Cardiac septum (tissue), 1 donor: ENCODE results near the gene PARD3. TPM values are rescaled to one million over a fixed set of nuclear protein-coding genes. Genes with fewer than 3 reads are reported as not detected.

Experiments used
- DNase-seq: peaks from one replicate; pipeline ENCODE4 v3.0.0-alpha.2; 2020; ENCODE audit warnings: low spot score
- intact Hi-C: fragments of 100-400 bp; cut with DNase I; formaldehyde crosslinking; loops from one replicate; pipeline ENCODE4 v1.14.0; 2022
- total RNA-seq: library from RNA; stranded (reverse); fragmentation: NEBNext Ultra II Directional; extraction: Animal tissue kit (Norgen Biotek cat#: 25700); gene quantifications from one replicate; pipeline ENCODE4 v1.2.1, GENCODE V29; 2021
- donor health status: DM: no; HTN: no; CAD: no.

The PARD3 gene
- total RNA-seq, 1 donor from 2014 or later: 36.7 TPM

GRCh38 chr10:34776090-34776690 lies 38.9 kb downstream of the PARD3 start:
- no peak for DNase-seq
- intact Hi-C loops: no loop called here

- no peak for DNase-seq
- intact Hi-C loops: no loop called here
Observed at GRCh38 chr10:34775044-34775637, 40.0 kb downstream of the PARD3 start.

DNA sequence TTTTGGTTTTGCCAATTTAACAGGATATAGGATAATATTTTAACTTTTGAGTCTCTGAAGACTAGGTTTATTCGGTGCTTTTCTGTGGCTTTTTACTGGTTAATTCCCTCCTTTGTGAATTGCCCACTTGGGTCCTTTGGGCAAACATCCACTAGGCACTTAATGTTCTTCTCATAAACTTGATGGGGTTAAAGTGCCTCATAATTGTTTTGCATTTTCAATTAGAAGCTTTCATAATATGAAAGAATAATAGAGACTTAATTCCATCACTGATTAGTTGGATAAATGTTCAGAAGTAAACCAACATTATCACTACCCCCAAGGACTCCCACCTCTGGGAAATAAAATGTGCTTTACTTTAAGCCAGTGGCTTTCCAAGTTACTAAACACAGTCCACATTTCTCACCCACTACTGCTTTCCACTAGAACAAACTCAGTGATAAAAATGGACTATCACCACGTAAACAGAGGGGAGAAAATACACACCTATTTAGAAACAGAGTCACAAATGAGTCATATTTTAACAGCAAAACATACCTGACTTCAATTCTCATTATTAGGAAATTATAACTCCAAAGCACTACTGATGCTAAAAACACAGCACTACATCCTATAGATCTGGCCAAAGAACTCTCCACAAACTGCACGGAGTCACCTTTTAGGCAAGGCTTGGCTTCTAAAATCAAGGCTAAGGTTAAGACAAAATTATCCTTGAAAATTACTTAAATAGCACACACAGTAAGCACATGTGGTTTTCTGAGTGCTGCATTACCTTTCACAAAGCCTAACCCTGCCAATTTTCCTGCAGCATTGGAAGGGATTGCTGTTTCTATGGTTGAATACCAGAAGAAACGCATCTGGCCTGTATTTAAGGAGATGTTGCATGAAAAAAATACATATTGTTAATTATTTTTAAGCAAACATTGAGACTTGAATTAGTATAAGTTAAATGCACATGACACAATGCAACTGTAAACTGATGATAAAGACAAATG lies 41.2 kb downstream of the PARD3 start:
- DNase-seq: no peak
- intact Hi-C loops: no loop called here

DNA sequence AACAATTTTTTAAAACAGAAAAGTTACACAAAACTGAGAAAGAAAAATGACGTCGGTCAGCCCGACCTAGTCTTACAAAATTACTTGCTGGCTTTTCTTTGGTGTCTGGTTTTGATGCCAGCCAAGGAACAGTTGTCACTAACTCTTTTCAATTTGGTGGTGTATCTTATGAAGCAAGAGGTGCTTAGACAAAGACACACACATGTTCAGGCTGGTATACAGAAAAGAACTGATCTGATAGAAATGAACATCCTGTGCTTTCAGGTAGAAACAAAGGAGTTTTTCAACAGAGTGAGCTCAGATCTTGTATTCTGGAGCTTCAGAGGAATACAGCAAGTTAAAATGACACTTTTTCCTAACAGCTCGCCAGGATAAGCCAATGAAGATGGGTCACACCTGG lies 43.6 kb downstream of the PARD3 start:
- no peak for DNase-seq
- intact Hi-C loops: no loop called here

DNA sequence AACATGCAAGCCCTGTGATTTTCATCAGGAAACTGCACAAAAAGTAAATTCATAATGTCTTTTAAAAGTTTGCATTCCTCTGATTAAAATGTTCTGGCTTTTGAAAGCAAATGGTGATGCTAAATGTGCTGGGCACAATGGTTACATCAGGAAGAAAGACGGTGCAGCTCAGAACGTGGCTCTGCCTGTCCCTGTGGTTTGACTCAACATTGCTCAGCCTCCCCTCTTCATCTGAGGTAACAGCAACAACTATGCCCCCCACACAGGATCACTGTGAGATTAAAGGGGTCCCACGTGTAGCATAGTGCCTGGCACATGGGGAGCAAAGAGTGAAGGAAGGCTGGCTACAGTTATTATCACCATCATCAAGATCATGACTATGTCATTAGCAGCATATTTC lies 44.0 kb downstream of the PARD3 start:
- no peak for DNase-seq
- intact Hi-C loops: no loop called here

- intact Hi-C loops: loop anchor here (5.0 kb wide), 1 partner anchor 42 kb away; no protein-coding TSS in a partner anchor
- DNase-seq: no peak
Observed at GRCh38 chr10:34769899-34770298, 45.2 kb downstream of the PARD3 start.

DNA sequence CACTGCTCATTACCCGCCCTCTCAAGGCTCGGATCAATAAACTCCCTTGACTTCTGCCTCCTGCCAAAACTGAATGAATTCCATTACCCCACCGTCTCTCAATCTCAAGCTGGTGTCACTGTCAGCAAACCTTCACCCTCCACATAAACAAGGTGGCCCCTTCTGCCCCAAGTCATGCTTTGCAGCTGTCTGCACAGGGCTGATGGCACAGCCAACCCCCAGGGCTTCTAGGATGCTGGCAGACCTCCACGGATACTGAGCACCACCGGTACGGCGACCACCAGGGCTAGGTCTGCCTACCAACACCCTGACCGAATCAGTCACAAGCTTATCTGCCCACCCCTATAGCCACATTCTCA lies 46.1 kb downstream of the PARD3 start:
- intact Hi-C loops: loop anchor here (5.0 kb wide), 1 partner anchor 43 kb away; no protein-coding TSS in a partner anchor

DNA sequence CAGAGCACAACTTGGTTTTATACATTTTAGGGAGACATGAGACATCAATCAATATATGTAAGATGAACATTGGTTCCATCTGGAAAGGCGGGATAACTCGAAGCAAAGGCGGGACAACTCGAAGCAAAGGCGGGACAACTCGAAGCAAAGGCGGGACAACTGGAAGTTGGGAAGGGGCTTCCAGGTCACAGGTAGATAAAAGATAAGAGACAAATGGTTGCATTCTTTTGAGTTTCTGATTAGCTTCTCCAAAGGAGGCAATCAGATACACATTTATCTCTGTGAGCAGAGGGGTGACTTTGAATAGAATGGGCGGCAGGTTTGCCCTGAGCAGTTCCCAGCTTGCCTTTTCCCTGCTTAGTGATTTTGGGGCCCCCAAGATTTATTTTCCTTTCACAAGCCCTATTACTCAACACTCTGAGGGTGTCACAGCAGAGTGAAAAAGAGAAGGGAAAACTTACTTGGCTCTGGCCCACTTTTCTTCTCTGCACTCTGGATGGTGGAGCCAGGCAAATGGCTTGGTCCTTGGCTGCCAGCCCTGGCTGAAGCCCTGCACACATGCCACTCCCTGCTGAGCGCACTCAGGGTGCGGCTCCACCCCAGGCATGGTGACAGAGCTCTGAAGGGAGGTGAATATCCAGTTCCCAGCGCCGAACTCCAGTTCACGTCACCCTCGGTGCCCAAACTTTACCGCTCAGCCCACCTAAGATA lies 46.7 kb downstream of the PARD3 start:
- intact Hi-C loops: loop anchor here (5.0 kb wide), 1 partner anchor 44 kb away; no protein-coding TSS in a partner anchor
- peak; percentile 82 for DNase-seq

More for the DNA sequence above, 46.1 kb downstream of the PARD3 start:
- DNase-seq: no peak

DNA sequence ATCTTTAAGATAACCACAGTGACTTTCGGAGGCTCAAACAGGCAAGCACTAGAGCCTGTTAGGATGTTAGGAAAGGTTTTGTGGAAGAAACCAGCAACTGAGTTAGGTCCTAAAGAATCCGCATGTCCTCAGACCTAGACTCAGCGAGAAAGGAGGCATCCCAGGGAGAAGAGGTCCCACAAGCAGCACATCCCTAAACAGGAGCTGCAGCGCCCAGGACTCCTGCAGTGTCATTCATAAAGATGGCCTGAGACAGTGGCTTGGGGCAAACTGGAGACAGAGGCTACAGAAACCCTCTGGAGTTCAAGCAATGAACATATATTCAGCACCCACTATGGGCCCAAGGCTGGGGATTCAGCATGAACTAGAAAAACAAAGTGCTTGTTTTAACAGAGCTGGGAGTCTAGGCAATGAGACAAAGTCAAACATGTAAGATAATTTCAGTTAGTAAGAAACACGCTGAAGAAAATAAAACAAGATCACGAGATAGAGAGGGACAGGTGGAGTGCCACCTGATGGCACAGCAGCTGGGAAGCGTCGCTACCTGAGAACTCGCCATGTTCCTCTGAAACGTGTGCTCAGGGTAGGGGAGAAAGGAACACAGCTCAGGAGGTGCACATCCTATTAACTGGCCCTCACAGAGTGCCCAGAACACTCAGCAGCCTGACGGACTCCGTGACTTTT lies 48.1 kb downstream of the PARD3 start:
- DNase-seq: no peak
- intact Hi-C loops: loop anchor here (5.0 kb wide), 1 partner anchor 45 kb away; no protein-coding TSS in a partner anchor

DNA sequence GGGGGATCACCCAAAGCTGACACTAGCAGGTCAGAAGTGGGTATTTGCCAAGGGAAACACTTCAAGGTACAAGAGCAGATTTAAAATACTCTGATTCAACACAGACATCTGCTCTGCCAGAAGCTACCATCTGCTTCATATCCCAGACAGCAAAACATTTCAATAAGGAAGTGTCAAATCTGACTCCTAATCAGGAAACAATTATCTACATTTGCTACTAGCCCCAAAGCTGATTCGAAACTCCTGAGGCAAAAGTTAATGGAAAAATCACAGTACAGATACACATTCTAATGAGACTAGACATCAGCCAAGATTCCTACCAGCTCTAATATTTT lies 48.9 kb downstream of the PARD3 start:
- intact Hi-C loops: loop anchor here (5.0 kb wide), 1 partner anchor 46 kb away; no protein-coding TSS in a partner anchor
- DNase-seq: no peak

GRCh38 chr10:34764472-34764946 lies 50.6 kb downstream of the PARD3 start:
- intact Hi-C loops: no loop called here
- no peak for DNase-seq

- DNase-seq: no peak
- intact Hi-C loops: no loop called here
Observed at GRCh38 chr10:34762603-34763299, 52.3 kb downstream of the PARD3 start.

DNA sequence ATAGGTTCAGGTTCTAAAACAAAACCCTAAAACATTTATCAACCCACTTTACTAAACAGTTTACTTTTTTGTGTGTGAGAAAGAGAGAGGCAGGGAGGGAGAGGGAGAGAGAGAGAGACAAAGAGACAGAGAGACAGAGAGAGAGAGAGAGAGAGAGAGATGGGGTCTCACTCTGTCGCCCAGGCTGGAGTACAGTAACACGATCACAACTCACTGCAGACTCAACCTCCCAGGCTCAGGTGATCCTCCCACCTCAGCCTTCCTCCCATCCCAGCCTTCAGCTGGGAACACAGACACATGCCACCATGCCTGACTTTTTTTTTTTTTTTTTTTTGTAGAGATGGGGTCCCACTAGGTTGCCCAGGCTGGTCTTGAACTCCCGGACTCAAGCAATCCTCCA lies 52.9 kb downstream of the PARD3 start:
- no peak for DNase-seq
- intact Hi-C loops: no loop called here

DNA sequence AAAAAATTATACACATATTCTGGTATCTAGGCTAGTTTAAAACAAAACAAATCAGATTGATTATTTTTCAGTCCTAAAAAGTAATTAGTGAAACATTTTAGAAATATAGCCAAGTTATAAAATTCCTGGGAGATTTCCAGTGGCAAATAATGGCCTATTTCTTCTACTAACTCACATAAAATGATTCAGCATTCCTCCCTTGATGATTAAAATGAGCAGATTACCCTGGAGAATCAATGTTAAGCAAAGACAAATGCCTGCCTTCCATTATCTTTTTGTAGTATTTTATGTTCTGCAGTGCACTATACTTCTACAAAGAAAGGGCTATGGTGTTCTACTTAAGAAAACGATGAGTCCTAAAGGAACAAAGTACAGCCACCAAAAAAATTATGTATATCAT lies 53.6 kb downstream of the PARD3 start:
- DNase-seq: no peak
- intact Hi-C loops: no loop called here

GRCh38 chr10:34760606-34761005 lies 54.5 kb downstream of the PARD3 start:
- intact Hi-C loops: no loop called here
- DNase-seq: no peak

DNA sequence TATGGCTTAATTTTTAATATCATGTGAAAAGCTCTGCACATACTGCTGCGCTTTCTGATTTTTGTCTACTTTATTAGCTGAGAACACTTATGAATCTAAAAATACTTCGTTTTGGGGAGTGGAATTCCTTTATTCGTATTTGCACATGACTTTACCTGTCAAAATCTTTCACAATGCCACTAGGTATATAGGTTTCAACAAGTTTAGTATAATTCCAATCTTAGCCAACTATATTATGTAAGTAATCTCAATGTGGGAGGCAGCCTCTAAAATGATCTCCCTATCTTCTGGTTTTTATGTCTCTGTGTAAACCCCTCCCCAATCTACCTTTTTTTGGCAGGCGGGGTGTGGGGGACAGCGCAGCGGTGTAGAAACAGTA lies 55.3 kb downstream of the PARD3 start:
- intact Hi-C loops: no loop called here
- no peak for DNase-seq

GRCh38 chr10:34759161-34759836 lies 55.8 kb downstream of the PARD3 start:
- no peak for DNase-seq
- intact Hi-C loops: no loop called here

DNA sequence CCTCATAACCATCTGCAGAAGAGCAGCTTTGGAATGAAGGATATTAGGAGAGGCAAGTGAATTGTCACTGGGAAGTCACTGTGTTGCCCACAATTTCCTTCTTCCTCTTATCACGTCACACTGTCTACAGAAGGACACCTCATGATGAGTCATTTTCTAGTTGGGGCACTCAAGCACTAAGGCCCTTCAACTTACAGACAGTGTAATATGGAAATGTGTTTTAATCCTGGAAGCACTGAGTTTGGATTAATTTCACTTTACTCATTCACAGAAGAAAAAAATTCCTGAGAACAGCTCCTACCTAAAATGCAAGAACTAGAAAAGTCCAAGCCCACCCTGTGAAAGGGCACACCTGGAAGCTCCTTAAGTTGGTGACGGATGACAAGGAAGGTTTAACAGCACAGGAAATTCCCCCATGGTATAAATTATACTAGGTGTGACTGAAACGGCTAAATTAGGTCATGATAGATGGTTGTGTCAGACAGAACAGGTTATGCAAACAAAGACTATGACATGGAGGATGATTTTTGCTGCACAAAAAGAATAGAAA lies 56.6 kb downstream of the PARD3 start:
- intact Hi-C loops: no loop called here
- DNase-seq: no peak
